ENCODE results near the gene PCDHGB7.
A peak's percentile ranks its signal among the peaks of the same experiment; 100 is the strongest.
"Not testable (repeated sequence)": the region's sequence is repeated elsewhere in the genome, so short reads cannot be mapped to it uniquely, and the experiment has no call there.

PCDHGB7 gene

DNA sequence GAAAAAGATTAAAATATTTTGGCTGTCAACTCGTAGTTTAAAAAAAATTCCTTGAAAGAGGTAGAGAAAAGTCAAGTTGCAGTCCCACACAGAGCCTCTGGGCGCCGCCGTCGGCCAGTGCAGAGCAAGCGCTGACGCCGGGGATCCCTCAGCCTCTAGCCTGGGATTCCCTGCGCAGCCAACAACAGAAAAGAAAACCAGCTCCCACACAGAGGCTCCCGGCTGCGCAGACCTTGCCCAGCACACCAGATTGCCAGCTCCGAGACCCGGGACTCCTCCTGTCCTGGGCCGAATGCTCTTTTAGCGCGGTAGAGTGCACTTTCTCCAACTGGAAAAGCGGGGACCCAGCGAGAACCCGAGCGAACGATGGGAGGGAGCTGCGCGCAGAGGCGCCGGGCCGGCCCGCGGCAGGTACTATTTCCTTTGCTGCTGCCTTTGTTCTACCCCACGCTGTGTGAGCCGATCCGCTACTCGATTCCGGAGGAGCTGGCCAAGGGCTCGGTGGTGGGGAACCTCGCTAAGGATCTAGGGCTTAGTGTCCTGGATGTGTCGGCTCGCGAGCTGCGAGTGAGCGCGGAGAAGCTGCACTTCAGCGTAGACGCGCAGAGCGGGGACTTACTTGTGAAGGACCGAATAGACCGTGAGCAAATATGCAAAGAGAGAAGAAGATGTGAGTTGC lies at the start of gene PCDHGB7:
TSS of gene PCDHGB7 (plus strand) at position 184 of the 679 bp plus-strand sequence. CDS start at position 367, 183 bp downstream.
- TF ChIP-seq, protein P1, sequence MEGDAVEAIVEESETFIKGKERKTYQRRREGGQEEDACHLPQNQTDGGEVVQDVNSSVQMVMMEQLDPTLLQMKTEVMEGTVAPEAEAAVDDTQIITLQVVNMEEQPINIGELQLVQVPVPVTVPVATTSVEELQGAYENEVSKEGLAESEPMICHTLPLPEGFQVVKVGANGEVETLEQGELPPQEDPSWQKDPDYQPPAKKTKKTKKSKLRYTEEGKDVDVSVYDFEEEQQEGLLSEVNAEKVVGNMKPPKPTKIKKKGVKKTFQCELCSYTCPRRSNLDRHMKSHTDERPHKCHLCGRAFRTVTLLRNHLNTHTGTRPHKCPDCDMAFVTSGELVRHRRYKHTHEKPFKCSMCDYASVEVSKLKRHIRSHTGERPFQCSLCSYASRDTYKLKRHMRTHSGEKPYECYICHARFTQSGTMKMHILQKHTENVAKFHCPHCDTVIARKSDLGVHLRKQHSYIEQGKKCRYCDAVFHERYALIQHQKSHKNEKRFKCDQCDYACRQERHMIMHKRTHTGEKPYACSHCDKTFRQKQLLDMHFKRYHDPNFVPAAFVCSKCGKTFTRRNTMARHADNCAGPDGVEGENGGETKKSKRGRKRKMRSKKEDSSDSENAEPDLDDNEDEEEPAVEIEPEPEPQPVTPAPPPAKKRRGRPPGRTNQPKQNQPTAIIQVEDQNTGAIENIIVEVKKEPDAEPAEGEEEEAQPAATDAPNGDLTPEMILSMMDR (conservative IDR thresholded peaks at IDR 0.05; ENCODE audit: low read depth, low read length), result peak; percentile 86
- H3K4me3 ChIP-seq (ENCODE audit: low read length), result peak within 1 kb of the TSS; percentile 47
- not testable (repeated sequence) for DNase-seq (ENCODE audit: low read depth)

DNA sequence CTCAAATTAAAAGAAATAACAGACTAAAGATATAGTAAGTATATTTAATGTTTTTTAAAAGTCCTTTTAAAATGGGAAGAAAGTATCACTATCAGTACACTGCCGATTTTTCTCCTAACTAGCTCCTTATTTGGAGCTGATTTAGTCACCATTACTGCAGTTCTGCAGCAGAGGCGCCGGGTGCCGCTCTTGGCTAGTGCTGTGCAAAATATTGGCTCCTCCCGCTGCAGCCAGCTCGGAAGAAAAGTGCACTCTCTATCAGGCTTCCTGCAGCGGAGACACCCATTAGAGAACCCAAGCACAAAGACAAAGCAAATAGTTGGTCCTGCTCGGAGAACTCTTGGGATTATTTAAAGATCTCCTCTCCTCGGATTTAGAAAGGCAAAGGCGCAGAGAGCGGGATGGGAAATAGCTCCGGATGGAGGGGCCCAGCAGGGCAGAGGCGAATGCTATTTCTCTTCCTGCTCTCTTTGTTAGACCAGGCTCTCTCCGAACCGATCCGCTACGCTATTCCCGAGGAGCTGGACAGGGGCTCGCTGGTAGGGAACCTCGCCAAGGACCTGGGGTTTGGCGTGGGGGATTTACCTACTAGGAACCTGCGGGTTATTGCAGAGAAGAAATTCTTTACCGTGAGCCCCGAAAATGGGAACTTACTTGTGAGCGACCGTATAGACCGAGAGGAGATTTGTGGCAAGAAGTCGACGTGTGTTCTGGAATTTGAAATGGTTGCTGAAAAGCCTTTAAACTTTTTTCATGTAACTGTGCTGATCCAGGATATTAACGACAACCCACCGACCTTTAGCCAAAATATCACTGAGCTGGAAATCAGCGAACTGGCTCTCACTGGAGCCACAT lies 47.3 kb upstream of the PCDHGB7 start, which contains the start of gene PCDHGB3:
TSS of gene PCDHGB3 (plus strand) at position 249 of the 855 bp plus-strand sequence. CDS start at position 402, 153 bp downstream.
- TF ChIP-seq, protein P1 (conservative IDR thresholded peaks at IDR 0.05; ENCODE audit: low read depth, low read length), result peak; percentile 43
- no peak for DNase-seq (ENCODE audit: low read depth)
- H3K4me3 ChIP-seq (ENCODE audit: low read length), result peak within 1 kb of the TSS; percentile 30

DNA sequence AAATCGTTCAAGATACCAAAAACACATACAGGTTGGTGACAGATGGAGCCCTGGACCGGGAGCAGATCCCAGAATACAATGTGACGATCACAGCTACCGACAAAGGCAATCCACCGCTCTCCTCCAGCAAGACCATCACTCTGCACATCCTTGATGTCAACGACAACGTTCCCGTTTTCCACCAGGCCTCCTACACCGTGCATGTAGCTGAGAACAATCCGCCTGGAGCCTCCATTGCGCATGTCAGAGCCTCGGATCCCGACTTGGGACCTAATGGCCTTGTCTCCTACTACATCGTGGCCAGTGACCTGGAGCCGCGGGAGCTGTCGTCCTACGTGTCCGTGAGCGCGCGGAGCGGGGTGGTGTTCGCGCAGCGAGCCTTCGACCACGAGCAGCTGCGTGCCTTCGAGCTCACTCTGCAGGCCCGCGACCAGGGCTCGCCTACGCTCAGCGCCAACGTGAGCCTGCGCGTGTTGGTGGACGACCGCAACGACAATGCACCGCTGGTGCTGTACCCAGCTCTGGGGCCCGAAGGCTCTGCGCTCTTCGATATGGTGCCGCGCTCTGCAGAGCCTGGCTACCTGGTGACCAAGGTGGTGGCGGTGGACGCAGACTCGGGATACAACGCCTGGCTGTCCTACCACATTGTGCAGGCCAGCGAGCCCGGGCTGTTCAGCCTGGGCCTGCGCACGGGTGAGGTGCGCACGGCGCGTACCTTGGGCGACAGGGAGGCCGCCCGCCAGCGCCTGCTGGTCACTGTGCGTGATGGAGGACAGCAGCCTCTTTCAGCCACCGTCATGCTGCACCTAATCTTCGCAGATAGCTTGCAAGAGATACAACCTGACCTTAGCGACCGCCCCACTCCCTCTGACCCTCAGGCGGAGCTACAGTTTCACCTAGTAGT lies 45.7 kb upstream of the PCDHGB7 start:
- TF ChIP-seq, protein P1 (conservative IDR thresholded peaks at IDR 0.05; ENCODE audit: low read depth, low read length), result no peak
- DNase-seq (ENCODE audit: low read depth), result no peak
- H3K4me3 ChIP-seq (ENCODE audit: low read length), result no peak overlapping the region

DNA sequence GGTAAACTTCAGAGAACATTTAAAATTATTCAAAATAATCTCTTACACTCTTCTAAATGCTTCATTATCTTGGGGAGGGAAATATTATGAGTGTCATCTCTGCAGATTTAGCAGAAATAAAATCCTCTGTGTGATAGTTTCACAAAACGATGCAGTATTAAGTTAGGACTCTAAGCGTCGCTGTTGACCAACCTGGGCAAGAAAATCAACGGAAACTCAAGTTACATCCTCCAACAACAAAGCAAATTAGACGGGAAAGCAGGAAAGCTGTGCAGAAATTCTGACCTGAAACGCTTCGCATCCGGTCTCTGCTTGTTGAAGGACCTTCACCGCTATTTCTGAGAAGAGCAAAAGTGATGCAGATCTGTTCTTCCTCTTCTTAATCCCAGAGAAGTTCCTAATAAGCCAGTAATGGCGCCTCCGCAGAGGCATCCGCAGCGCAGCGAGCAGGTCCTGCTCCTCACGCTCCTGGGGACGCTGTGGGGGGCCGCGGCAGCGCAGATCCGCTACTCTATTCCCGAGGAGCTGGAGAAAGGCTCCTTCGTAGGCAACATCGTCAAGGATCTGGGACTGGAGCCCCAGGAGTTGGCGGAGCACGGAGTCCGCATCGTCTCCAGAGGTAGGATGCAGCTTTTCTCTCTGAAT lies 43.7 kb upstream of the PCDHGB7 start, which contains the start of gene PCDHGA6:
TSS of gene PCDHGA6 (plus strand) at position 219 of the 645 bp plus-strand sequence. CDS start at position 412, 193 bp downstream.
- no peak for DNase-seq (ENCODE audit: low read depth)
- TF ChIP-seq, protein P1 (conservative IDR thresholded peaks at IDR 0.05; ENCODE audit: low read depth, low read length), result peak; percentile 62
- peak within 1 kb of the TSS; percentile 46 for H3K4me3 ChIP-seq (ENCODE audit: low read length)

DNA sequence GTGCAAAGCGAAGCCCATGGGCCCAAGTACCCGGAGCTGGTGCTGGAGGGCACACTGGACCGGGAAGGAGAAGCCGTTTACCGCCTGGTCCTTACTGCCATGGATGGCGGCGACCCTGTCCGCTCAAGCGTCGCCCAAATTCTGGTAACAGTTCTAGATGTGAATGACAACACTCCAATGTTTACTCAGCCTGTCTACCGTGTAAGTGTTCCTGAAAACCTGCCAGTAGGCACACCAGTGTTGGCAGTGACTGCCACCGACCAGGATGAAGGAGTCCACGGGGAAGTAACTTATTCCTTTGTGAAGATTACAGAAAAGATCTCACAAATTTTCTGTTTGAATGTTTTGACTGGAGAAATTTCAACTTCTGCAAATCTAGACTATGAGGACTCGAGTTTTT lies 42.9 kb upstream of the PCDHGB7 start:
- TF ChIP-seq, protein P1 (conservative IDR thresholded peaks at IDR 0.05; ENCODE audit: low read depth, low read length), result no peak
- no peak for DNase-seq (ENCODE audit: low read depth)
- H3K4me3 ChIP-seq (ENCODE audit: low read length), result no peak overlapping the region

DNA sequence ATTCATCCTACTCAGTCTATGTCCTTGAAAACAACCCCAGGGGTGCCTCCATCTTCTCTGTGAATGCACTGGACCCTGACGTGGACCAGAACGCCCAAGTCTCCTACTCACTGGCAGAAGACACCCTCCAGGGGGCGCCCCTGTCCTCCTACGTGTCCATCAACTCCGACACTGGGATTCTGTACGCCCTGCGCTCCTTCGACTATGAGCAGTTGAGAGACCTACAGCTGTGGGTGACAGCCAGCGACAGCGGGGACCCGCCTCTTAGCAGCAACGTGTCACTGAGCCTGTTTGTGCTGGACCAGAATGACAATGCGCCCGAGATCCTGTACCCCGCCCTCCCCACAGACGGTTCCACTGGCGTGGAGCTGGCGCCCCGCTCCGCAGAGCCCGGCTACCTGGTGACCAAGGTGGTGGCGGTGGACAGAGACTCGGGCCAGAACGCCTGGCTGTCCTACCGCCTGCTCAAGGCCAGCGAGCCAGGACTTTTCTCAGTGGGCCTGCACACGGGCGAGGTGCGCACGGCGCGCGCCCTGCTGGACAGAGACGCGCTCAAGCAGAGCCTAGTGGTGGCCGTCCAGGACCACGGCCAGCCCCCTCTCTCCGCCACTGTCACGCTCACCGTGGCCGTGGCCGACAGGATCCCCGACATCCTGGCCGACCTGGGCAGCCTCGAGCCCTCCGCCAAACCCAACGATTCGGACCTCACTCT lies 41.9 kb upstream of the PCDHGB7 start:
- DNase-seq (ENCODE audit: low read depth); H3K4me3 ChIP-seq (ENCODE audit: low read length): not testable (repeated sequence)

Measured in retinal pigment epithelial cell (primary cell).